Measurements from ENCODE around the gene CACNA2D3.

Gene CACNA2D3

DNA sequence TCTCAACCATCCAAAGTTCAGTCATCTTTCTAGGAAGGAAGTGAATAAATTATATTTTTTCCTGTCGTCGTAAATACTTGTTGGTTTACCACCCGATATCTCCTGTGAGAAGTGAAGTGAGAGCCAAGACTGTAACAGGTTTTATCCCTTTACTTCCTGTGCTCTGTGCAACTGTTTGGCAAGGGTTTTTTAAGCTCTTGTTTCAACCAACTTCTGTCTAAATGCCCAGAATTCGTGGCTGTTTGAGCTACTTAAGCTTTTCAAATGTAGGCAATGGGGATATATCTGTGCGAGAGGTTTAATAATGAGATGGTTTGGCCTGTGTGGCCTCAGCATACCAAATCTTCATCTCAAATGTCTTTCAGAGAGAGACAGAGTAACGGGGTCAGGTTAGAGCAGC is 670.8 kb downstream of the CACNA2D3 start:
- TF ChIP-seq, protein P1, sequence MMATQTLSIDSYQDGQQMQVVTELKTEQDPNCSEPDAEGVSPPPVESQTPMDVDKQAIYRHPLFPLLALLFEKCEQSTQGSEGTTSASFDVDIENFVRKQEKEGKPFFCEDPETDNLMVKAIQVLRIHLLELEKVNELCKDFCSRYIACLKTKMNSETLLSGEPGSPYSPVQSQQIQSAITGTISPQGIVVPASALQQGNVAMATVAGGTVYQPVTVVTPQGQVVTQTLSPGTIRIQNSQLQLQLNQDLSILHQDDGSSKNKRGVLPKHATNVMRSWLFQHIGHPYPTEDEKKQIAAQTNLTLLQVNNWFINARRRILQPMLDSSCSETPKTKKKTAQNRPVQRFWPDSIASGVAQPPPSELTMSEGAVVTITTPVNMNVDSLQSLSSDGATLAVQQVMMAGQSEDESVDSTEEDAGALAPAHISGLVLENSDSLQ (IDR thresholded peaks at IDR 0.05) = no peak
- TF ChIP-seq BHLHE40 (IDR thresholded peaks at IDR 0.05; ENCODE audit: borderline replicate concordance) (no peak), FOXK2 (IDR thresholded peaks at IDR 0.05) (no peak), SUZ12 (IDR thresholded peaks at IDR 0.05) (no peak), L3MBTL2 (conservative IDR thresholded peaks at IDR 0.05) (no peak), TARDBP (IDR thresholded peaks at IDR 0.05) (no peak)
- ChIA-PET CTCF (no interaction called here), POLR2A (no interaction called here)
- no peak for DNase-seq (ENCODE audit: extremely low spot score)

DNA sequence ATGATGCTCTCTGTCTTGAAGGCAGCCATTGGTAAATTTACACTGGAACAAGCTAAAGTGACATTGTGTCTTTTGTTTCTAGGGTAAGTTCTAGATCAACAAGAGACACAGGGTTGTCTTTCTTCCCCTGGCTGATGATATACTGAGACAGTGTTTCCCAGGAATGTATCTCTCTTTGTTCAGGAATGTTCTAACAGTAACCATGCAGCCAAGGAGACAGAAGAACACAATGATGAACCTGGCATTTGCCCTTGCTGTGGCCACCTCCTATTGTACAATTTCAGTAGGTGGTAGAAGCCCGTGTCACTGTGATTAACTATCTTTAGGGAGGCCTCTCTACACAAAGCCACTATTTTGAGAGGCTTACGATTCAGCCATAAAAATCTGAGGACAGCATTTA is 674.8 kb downstream of the CACNA2D3 start:
- ChIA-PET CTCF (interaction anchor here (0.6 kb wide), 1 partner anchor 40 kb away, joined by 3 read pairs; no protein-coding TSS in a partner anchor), POLR2A (no interaction called here)
- no peak for DNase-seq (ENCODE audit: extremely low spot score)
- TF ChIP-seq NFRKB (IDR thresholded peaks at IDR 0.05) (no peak), TARDBP (IDR thresholded peaks at IDR 0.05) (no peak)
- TF ChIP-seq, protein P1 (IDR thresholded peaks at IDR 0.05) = no peak

DNA sequence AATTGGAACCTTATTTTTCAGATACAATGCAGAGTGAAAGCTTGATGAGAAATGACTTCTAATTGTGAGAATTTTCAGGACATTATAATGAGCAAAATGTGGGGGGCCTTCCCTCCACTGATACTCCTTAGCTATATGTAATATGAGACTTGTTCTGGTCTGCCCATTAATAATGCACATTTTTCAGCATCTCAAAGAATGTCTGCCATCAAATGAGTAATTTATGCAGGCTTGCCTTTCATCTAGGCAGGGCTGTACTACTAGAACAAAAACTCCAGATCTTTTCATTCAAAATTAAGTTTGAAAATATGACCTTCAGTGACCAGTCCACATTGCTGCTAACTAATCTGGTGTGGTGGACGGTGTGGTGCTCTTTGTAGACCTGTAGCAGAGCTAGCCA is 678.1 kb downstream of the CACNA2D3 start:
- CTCF ChIA-PET = interaction anchor here (0.6 to 0.7 kb wide), 2 partner anchors 9 to 881 kb away, joined by 4 read pairs; no protein-coding TSS in a partner anchor

DNA sequence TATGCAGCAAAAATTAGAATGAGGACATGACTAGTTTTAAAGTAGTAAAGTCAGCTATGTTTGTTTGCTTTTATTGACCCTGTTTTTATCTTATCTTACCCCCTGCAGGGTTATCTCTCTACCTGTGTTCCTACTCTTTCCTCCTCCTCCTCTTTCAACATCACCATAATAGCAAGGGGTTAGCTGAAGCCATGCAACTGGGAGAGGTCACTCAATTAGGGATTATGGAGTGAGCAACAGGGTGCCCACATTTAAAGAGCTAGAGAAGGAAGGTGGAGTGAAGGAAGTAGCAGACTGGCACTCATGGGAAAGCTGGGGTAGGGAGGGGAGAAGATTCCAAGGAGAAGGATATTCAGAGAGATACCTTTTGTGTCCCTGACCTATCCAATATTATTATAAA is 679.6 kb downstream of the CACNA2D3 start:
- no peak for DNase-seq (ENCODE audit: extremely low spot score)
- ChIA-PET CTCF (interaction anchor here (0.7 kb wide), 1 partner anchor 656 kb away, joined by 4 read pairs; no protein-coding TSS in a partner anchor), POLR2A (no interaction called here)
- no peak for TF ChIP-seq SP1 (IDR thresholded peaks at IDR 0.05)
- TF ChIP-seq, protein P1 (IDR thresholded peaks at IDR 0.05) = no peak
- no peak for TF ChIP-seq FOXA1 (IDR thresholded peaks at IDR 0.05)
- no peak for TF ChIP-seq TARDBP (IDR thresholded peaks at IDR 0.05)
- TF ChIP-seq ARNT (IDR thresholded peaks at IDR 0.05) = no peak
- no peak for TF ChIP-seq CTBP1 (IDR thresholded peaks at IDR 0.05; ENCODE audit: borderline replicate concordance)

More for the DNA sequence above, 678.1 kb downstream of the CACNA2D3 start:
- POLR2A ChIA-PET = no interaction called here
- DNase-seq (ENCODE audit: extremely low spot score) = no peak
- TF ChIP-seq TARDBP (IDR thresholded peaks at IDR 0.05) (no peak), SUZ12 (IDR thresholded peaks at IDR 0.05) (no peak), ZNF384 (IDR thresholded peaks at IDR 0.05) (no peak), FOXM1 (IDR thresholded peaks at IDR 0.05; ENCODE audit: borderline replicate concordance) (no peak), CTBP1 (IDR thresholded peaks at IDR 0.05; ENCODE audit: borderline replicate concordance) (no peak), ELF4 (IDR thresholded peaks at IDR 0.05) (no peak), SP1 (IDR thresholded peaks at IDR 0.05) (no peak), HDGF (IDR thresholded peaks at IDR 0.05; ENCODE audit: borderline replicate concordance) (no peak), FOXA1 (IDR thresholded peaks at IDR 0.05) (no peak)

DNA sequence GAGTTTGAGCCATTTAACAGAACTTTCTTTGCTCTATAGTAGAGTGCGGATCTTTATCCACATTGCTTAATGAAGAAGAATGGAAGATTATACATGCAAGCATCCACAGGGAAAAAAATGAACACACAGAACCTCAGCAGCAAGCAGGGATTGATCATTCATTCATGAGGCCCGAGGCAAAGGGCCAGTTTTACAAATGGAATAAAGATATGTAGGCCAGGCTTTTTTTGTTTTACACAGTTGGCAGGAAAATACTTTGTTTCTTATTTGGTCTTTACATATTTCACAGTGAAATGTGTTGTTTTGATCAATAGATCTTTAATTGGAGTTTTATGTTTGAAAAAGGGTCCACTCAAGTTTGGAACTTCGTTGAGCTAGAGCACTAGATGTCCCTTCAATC is 688.0 kb downstream of the CACNA2D3 start:
- CTCF ChIA-PET = no interaction called here
- no peak for DNase-seq (ENCODE audit: extremely low spot score)
- TF ChIP-seq FOXK2 (IDR thresholded peaks at IDR 0.05) (no peak), L3MBTL2 (conservative IDR thresholded peaks at IDR 0.05) (no peak), ELF4 (IDR thresholded peaks at IDR 0.05) (no peak), ZNF384 (IDR thresholded peaks at IDR 0.05) (no peak), TARDBP (IDR thresholded peaks at IDR 0.05) (no peak), SUZ12 (IDR thresholded peaks at IDR 0.05) (no peak), NFRKB (IDR thresholded peaks at IDR 0.05) (no peak), ARNT (IDR thresholded peaks at IDR 0.05) (no peak), CTBP1 (IDR thresholded peaks at IDR 0.05; ENCODE audit: borderline replicate concordance) (no peak), FOXM1 (IDR thresholded peaks at IDR 0.05; ENCODE audit: borderline replicate concordance) (no peak), BHLHE40 (IDR thresholded peaks at IDR 0.05; ENCODE audit: borderline replicate concordance) (no peak), HDGF (IDR thresholded peaks at IDR 0.05; ENCODE audit: borderline replicate concordance) (no peak)
- TF ChIP-seq, protein P1 (IDR thresholded peaks at IDR 0.05) = no peak
- POLR2A ChIA-PET = no interaction called here

DNA sequence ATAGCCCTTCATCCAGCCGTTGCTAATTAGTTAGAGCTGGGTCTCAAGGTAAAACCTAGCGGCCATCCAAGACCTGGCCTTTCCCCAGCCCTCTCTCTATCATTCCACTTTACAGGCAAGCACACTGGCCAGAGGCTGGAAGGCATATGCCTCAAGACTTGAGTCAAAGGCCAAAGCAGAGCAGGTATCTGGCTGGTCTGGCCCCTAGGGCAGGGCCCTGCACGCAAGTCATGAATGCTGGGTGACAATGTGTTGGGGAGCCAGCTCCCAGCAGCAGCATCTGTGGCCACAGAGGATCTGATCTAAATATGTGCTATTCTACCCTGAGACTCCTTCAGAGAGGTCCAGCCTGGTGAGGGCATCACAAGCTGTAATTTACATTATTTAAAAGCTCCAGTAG is 691.9 kb downstream of the CACNA2D3 start:
- no peak for DNase-seq (ENCODE audit: extremely low spot score)
- TF ChIP-seq ARNT (IDR thresholded peaks at IDR 0.05) = no peak
- no peak for TF ChIP-seq SUZ12 (IDR thresholded peaks at IDR 0.05)
- no peak for TF ChIP-seq TARDBP (IDR thresholded peaks at IDR 0.05)
- no peak for TF ChIP-seq BHLHE40 (IDR thresholded peaks at IDR 0.05; ENCODE audit: borderline replicate concordance)
- no peak for TF ChIP-seq FOXA1 (IDR thresholded peaks at IDR 0.05)
- no peak for TF ChIP-seq L3MBTL2 (conservative IDR thresholded peaks at IDR 0.05)
- TF ChIP-seq FOXK2 (IDR thresholded peaks at IDR 0.05) = no peak
- POLR2A ChIA-PET = no interaction called here
- CTCF ChIA-PET = no interaction called here

DNA sequence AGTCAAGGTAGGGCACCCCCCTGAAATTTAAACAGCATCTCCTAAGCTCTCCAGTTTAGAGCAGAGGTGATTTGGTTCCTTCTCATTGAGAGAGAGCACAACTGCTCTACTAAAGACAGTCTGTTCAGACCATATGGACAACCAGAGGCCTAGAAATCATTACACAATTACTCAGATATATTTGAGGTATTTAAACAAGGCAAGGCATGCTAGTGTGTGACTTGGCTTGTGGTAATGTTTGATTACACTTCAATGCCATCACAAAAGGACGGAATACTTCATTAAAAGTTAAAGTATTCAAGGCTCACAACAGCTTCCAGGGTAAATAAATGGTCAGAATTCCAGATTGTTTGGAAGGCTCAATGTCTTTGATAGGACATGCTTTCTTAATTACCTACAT is 695.3 kb downstream of the CACNA2D3 start:
- DNase-seq (ENCODE audit: extremely low spot score) = no peak
- ChIA-PET POLR2A (no interaction called here), CTCF (no interaction called here)
- TF ChIP-seq ELF4 (IDR thresholded peaks at IDR 0.05) (no peak), FOXA1 (IDR thresholded peaks at IDR 0.05) (no peak), BHLHE40 (IDR thresholded peaks at IDR 0.05; ENCODE audit: borderline replicate concordance) (no peak), LEF1 (IDR thresholded peaks at IDR 0.05; ENCODE audit: borderline replicate concordance) (no peak), TARDBP (IDR thresholded peaks at IDR 0.05) (no peak), L3MBTL2 (conservative IDR thresholded peaks at IDR 0.05) (no peak), CTBP1 (IDR thresholded peaks at IDR 0.05; ENCODE audit: borderline replicate concordance) (no peak), FOXK2 (IDR thresholded peaks at IDR 0.05) (no peak), ZNF384 (IDR thresholded peaks at IDR 0.05) (no peak), SUZ12 (IDR thresholded peaks at IDR 0.05) (no peak), SP1 (IDR thresholded peaks at IDR 0.05) (no peak)
- TF ChIP-seq, protein P1 (IDR thresholded peaks at IDR 0.05) = no peak

All from HEK293T (cell line).